GM10847 (cell line): ENCODE results near the gene ART5.

Experiments used
- POLR2A ChIP-seq: IDR thresholded peaks from 2 replicates; pipeline ENCODE4 v1.6.1; 2011; ENCODE audit not compliant: insufficient read length; ENCODE audit errors: extremely low read depth

Gene ART5

GRCh38 chr11:3665336-3666022, 23.7 kb upstream of the ART5 start:
- TF ChIP-seq POLR2A: no peak

- TF ChIP-seq POLR2A: no peak
These were observed 22.3 kb upstream of the ART5 start for GRCh38 chr11:3664032-3664630.

- TF ChIP-seq POLR2A: no peak
These were observed 21.1 kb upstream of the ART5 start for GRCh38 chr11:3662856-3663255.

GRCh38 chr11:3660960-3661359, 19.2 kb upstream of the ART5 start:
- TF ChIP-seq POLR2A: no peak

- TF ChIP-seq POLR2A: no peak
These were observed 18.1 kb upstream of the ART5 start for GRCh38 chr11:3659595-3660515.

- no peak for TF ChIP-seq POLR2A
These were observed 16.5 kb upstream of the ART5 start for GRCh38 chr11:3658252-3658651.

- TF ChIP-seq POLR2A: no peak
These were observed 13.8 kb upstream of the ART5 start for GRCh38 chr11:3655547-3655946.

GRCh38 chr11:3645552-3645951, 3.8 kb upstream of the ART5 start:
- no peak for TF ChIP-seq POLR2A

- no peak for TF ChIP-seq POLR2A
These were observed 3.0 kb upstream of the ART5 start, which contains the start of gene ART1 for GRCh38 chr11:3644817-3645235. TSS of gene ART1 (plus strand) at chr11:3645128. CDS start at chr11:3659214, 14,086 bp downstream.

- TF ChIP-seq POLR2A: no peak
These were observed 519 bp upstream of the ART5 start for GRCh38 chr11:3642071-3642951.

GRCh38 chr11:3641191-3641590, 601 bp downstream of the ART5 start:
- no peak for TF ChIP-seq POLR2A

- TF ChIP-seq POLR2A: no peak
These were observed 2.0 kb downstream of the ART5 start for GRCh38 chr11:3639841-3640240.

- no peak for TF ChIP-seq POLR2A
These were observed 3.3 kb downstream of the ART5 start for GRCh38 chr11:3638513-3638912.

GRCh38 chr11:3637201-3637600, 4.6 kb downstream of the ART5 start:
- no peak for TF ChIP-seq POLR2A

- no peak for TF ChIP-seq POLR2A
These were observed 6.0 kb downstream of the ART5 start for GRCh38 chr11:3635641-3636375.
